Activated CD4-positive, alpha-beta T cell treated with anti-CD3 and anti-CD28 coated beads, Interleukin-2, Interleukin-4, amounts not matched to agents 100 ng/mL and 50 ng/mL, durations not matched to agents 16 hours and 8 hours (primary cell): Measurements from ENCODE around the gene CD300LD.
"Not testable (repeated sequence)": the region's sequence is repeated elsewhere in the genome, so short reads cannot be mapped to it uniquely, and the experiment has no call there.

Experiments used
- DNase-seq: peaks from one replicate; pipeline ENCODE4 v3.0.0-alpha.2; 2020; ENCODE audit warnings: low spot score

CD300LD gene

GRCh38 chr17:74606050-74606449 lies 14.0 kb upstream of the CD300LD start:
- DNase-seq = no peak

GRCh38 chr17:74605361-74605760 lies 13.3 kb upstream of the CD300LD start:
- DNase-seq = no peak

- no peak for DNase-seq
These were observed 12.7 kb upstream of the CD300LD start for GRCh38 chr17:74604761-74605160.

- DNase-seq = no peak
These were observed 12.1 kb upstream of the CD300LD start for GRCh38 chr17:74604200-74604599.

GRCh38 chr17:74603746-74604145 lies 11.7 kb upstream of the CD300LD start:
- no peak for DNase-seq

GRCh38 chr17:74603037-74603635 lies 11.1 kb upstream of the CD300LD start:
- DNase-seq = no peak

GRCh38 chr17:74601944-74602572 lies 10.0 kb upstream of the CD300LD start:
- peak; percentile 24 for DNase-seq

GRCh38 chr17:74599448-74599939 lies 7.4 kb upstream of the CD300LD start:
- no peak for DNase-seq

GRCh38 chr17:74599023-74599399 lies 6.9 kb upstream of the CD300LD start:
- DNase-seq = no peak

- no peak for DNase-seq
These were observed 6.4 kb upstream of the CD300LD start for GRCh38 chr17:74598346-74599022.

GRCh38 chr17:74597069-74597790 lies 5.1 kb upstream of the CD300LD start:
- no peak for DNase-seq

- no peak for DNase-seq
These were observed 3.1 kb upstream of the CD300LD start for GRCh38 chr17:74595037-74595750.

- no peak for DNase-seq
These were observed 580 bp downstream of the CD300LD start for GRCh38 chr17:74591503-74591902.

- no peak for DNase-seq
These were observed 6.4 kb downstream of the CD300LD start for GRCh38 chr17:74585711-74586110.

- no peak for DNase-seq
These were observed 7.6 kb downstream of the CD300LD start for GRCh38 chr17:74584292-74585060.

GRCh38 chr17:74582633-74583032 lies 9.4 kb downstream of the CD300LD start:
- no peak for DNase-seq

- DNase-seq = no peak
These were observed 12.2 kb downstream of the CD300LD start for GRCh38 chr17:74579900-74580299.

GRCh38 chr17:74578979-74579378 lies 13.1 kb downstream of the CD300LD start:
- DNase-seq = no peak

GRCh38 chr17:74574489-74575142 lies 17.5 kb downstream of the CD300LD start:
- no peak for DNase-seq

- DNase-seq = not testable (repeated sequence)
These were observed 18.4 kb downstream of the CD300LD start for GRCh38 chr17:74573635-74574034.

GRCh38 chr17:74573169-74573568 lies 18.9 kb downstream of the CD300LD start:
- no peak for DNase-seq
